Colonic mucosa (tissue), 4 donors: ENCODE measurements around the gene DCLK1. TPM values are rescaled to one million over a fixed set of nuclear protein-coding genes. Genes with fewer than 3 reads are reported as not detected.

Source experiments
- DNase-seq: peaks from one replicate; pipeline ENCODE4 v3.0.0-alpha.2; 2020
- H3K27ac ChIP-seq: fragments of 200-600 bp; one replicate; pipeline ENCODE4 v1.8.0; 2021
- H3K27me3 ChIP-seq: fragments of 200-600 bp; one replicate; pipeline ENCODE4 v1.8.0; 2021
- H3K36me3 ChIP-seq: fragments of 200-600 bp; one replicate; pipeline ENCODE4 v1.8.0; 2021
- H3K4me1 ChIP-seq: fragments of 200-600 bp; one replicate; pipeline ENCODE4 v1.8.0; 2021; ENCODE audit warnings: mild to moderate bottlenecking
- H3K4me3 ChIP-seq: fragments of 200-600 bp; one replicate; pipeline ENCODE4 v1.8.0; 2021
- H3K9ac ChIP-seq, 2 donors: one replicate each; pipeline ENCODE4 v1.7.0; 2013; ENCODE audit warnings: control low read depth in 2 of 2, low read depth in 2 of 2, low read length in 2 of 2
- H3K9me3 ChIP-seq: fragments of 200-600 bp; one replicate; pipeline ENCODE4 v1.8.0; 2021
- CTCF ChIP-seq: fragments of 200-600 bp; IDR thresholded peaks from one replicate; pipeline ENCODE4 v1.8.0; 2022; ENCODE audit warnings: antibody characterized with exemption, mild to moderate bottlenecking
- intact Hi-C: fragments of 100-400 bp; cut with DNase I; formaldehyde crosslinking; loops from one replicate; pipeline ENCODE4 v1.14.1; 2022
- total RNA-seq, 2 donors: library from RNA; stranded (reverse); fragmentation: NEBNext Ultra II Directional in 1 of 2; extraction: Animal tissue kit (Norgen Biotek cat#: 25700) in 1 of 2; gene quantifications; one replicate each; pipeline ENCODE4 v1.2.1, GENCODE V29; 2021
- donor health status: healthy.
- donor health status: DM: no; HTN: no; CAD: no.
- donor health status: DM: no; HTN: no; CAD: no.

DCLK1 gene
- 1 to 10 TPM; 1.5 to 5.0 TPM for total RNA-seq

GRCh38 chr13:36131222-36131930, at the start of gene DCLK1:
Gene DCLK1 (minus strand): TSS chr13:36131382.
- H3K36me3 ChIP-seq, result no peaks in the 10 kb centered on the region
- TF ChIP-seq CTCF, result no peak
- no peaks in the 10 kb centered on the region for H3K9me3 ChIP-seq
- intact Hi-C loops, result no loop called here
- peaks cover 8% of the 10 kb centered on the region for H3K27me3 ChIP-seq
- DNase-seq, result peak; percentile 45
- H3K9ac ChIP-seq, result peak within 1 kb of the TSS in 1 of 2 donors; percentile 24
- peak within 1 kb of the TSS; percentile 19 for H3K4me3 ChIP-seq
- H3K27ac ChIP-seq, result no peak within 1 kb of the TSS
- H3K4me1 ChIP-seq, result no peaks in the 10 kb centered on the region

- intact Hi-C loops, result no loop called here
Measured at GRCh38 chr13:36175621-36176020, 44.4 kb upstream of the DCLK1 start.

GRCh38 chr13:36174923-36175322, 43.7 kb upstream of the DCLK1 start:
- no peaks in the 10 kb centered on the region for H3K36me3 ChIP-seq
- no peaks in the 10 kb centered on the region for H3K9me3 ChIP-seq
- no peak for DNase-seq
- TF ChIP-seq CTCF, result no peak
- H3K9ac ChIP-seq, result no peak overlapping the region
- intact Hi-C loops, result no loop called here
- no peaks in the 10 kb centered on the region for H3K27me3 ChIP-seq
- H3K27ac ChIP-seq, result no peak overlapping the region
- H3K4me3 ChIP-seq, result no peak overlapping the region
- H3K4me1 ChIP-seq, result no peaks in the 10 kb centered on the region

More at GRCh38 chr13:36175621-36176020, 44.4 kb upstream of the DCLK1 start:
- H3K36me3 ChIP-seq, result no peaks in the 10 kb centered on the region
- H3K27ac ChIP-seq, result no peak overlapping the region
- no peak overlapping the region for H3K4me3 ChIP-seq
- no peaks in the 10 kb centered on the region for H3K4me1 ChIP-seq
- H3K9ac ChIP-seq, result no peak overlapping the region
- H3K27me3 ChIP-seq, result no peaks in the 10 kb centered on the region
- no peaks in the 10 kb centered on the region for H3K9me3 ChIP-seq
- no peak for DNase-seq
- TF ChIP-seq CTCF, result no peak

- DNase-seq, result no peak
- H3K9me3 ChIP-seq, result no peaks in the 10 kb centered on the region
- H3K4me3 ChIP-seq, result no peak overlapping the region
- no peaks in the 10 kb centered on the region for H3K4me1 ChIP-seq
- no peak overlapping the region for H3K27ac ChIP-seq
- no peak for TF ChIP-seq CTCF
- H3K36me3 ChIP-seq, result no peaks in the 10 kb centered on the region
- intact Hi-C loops, result no loop called here
- H3K9ac ChIP-seq, result no peak overlapping the region
- no peaks in the 10 kb centered on the region for H3K27me3 ChIP-seq
Measured at GRCh38 chr13:36173571-36174322, 42.6 kb upstream of the DCLK1 start.

GRCh38 chr13:36166046-36166445, 34.9 kb upstream of the DCLK1 start:
- Histone ChIP-seq H3K27ac (no peak overlapping the region), H3K9ac (no peak overlapping the region), H3K36me3 (no peaks in the 10 kb centered on the region), H3K4me3 (no peak overlapping the region), H3K9me3 (no peaks in the 10 kb centered on the region), H3K4me1 (no peaks in the 10 kb centered on the region), H3K27me3 (no peaks in the 10 kb centered on the region)
- intact Hi-C loops, result no loop called here
- no peak for DNase-seq
- TF ChIP-seq CTCF, result no peak
